ENCODE results near the gene BRIP1.

GRCh38 chr17:61662741-61663140 lies 200.6 kb downstream of the BRIP1 start:
- TF ChIP-seq GATA2 (IDR thresholded peaks at IDR 0.05; ENCODE audit: low read depth, low read length) (no peak), GATA3 (IDR thresholded peaks at IDR 0.05; ENCODE audit: low read depth, low read length) (no peak)
